Osteoblast (primary cell): ENCODE results near the gene KCNH4. TPM values are rescaled to one million over a fixed set of nuclear protein-coding genes. Genes with fewer than 3 reads are reported as not detected.

Experiments used
- DNase-seq: peaks from one replicate; pipeline ENCODE4 v3.0.0; 2011; ENCODE audit warnings: low spot score, mixed read lengths; ENCODE audit not compliant: insufficient read length; ENCODE audit errors: missing footprints
- H2AFZ ChIP-seq: 2 replicates; pipeline ENCODE4 v1.6.0; 2011; ENCODE audit warnings: mild to moderate bottlenecking, low read length
- H3K27ac ChIP-seq: 2 replicates; pipeline ENCODE4 v1.5.1; 2011; ENCODE audit warnings: mild to moderate bottlenecking, low read depth, low read length, moderate library complexity
- H3K27me3 ChIP-seq: 2 replicates; pipeline ENCODE4 v1.6.0; 2012; ENCODE audit warnings: mild to moderate bottlenecking, control low read depth, inconsistent platforms, low read length, moderate library complexity; ENCODE audit not compliant: insufficient read depth
- H3K36me3 ChIP-seq: 2 replicates; pipeline ENCODE4 v1.5.1; 2011; ENCODE audit warnings: mild to moderate bottlenecking, low read length, control low read depth, moderate library complexity; ENCODE audit not compliant: insufficient read depth
- H3K4me1 ChIP-seq: 2 replicates; pipeline ENCODE4 v1.5.1; 2011; ENCODE audit warnings: mild to moderate bottlenecking, low read length, control low read depth, moderate library complexity; ENCODE audit not compliant: insufficient read depth
- H3K4me2 ChIP-seq: 2 replicates; pipeline ENCODE4 v1.6.0; 2011; ENCODE audit warnings: mild to moderate bottlenecking, low read length; ENCODE audit not compliant: insufficient read depth
- H3K4me3 ChIP-seq: fragments of 200-600 bp; sonication (generic); 3 replicates; pipeline ENCODE4 v1.5.1; 2012; ENCODE audit warnings: mild to moderate bottlenecking, low read length, inconsistent platforms; ENCODE audit not compliant: insufficient read depth
- H3K79me2 ChIP-seq: 2 replicates; pipeline ENCODE4 v1.6.0; 2012; ENCODE audit warnings: mild to moderate bottlenecking, low read length, control low read depth, inconsistent platforms; ENCODE audit not compliant: insufficient read depth
- H3K9me3 ChIP-seq: 2 replicates; pipeline ENCODE4 v1.5.1; 2011; ENCODE audit warnings: low read depth, low read length, control low read depth
- H4K20me1 ChIP-seq: 2 replicates; pipeline ENCODE4 v1.6.0; 2012; ENCODE audit warnings: mild to moderate bottlenecking, low read length, control low read depth; ENCODE audit not compliant: insufficient read depth
- total RNA-seq: library from RNA; depleted of rRNA; stranded (reverse); fragments of >200 nt; gene quantifications from 2 replicates; pipeline ENCODE4 v1.2.3, GENCODE V29; 2012
- TF ChIP-seq, protein P1 (sequence below): IDR thresholded peaks from 2 replicates; pipeline ENCODE4 v1.5.1; 2011; ENCODE audit warnings: mild to moderate bottlenecking, low read depth, low read length, moderate library complexity; ENCODE audit errors: extremely low read depth

KCNH4 gene
- total RNA-seq, 1 donor = not detected

DNA sequence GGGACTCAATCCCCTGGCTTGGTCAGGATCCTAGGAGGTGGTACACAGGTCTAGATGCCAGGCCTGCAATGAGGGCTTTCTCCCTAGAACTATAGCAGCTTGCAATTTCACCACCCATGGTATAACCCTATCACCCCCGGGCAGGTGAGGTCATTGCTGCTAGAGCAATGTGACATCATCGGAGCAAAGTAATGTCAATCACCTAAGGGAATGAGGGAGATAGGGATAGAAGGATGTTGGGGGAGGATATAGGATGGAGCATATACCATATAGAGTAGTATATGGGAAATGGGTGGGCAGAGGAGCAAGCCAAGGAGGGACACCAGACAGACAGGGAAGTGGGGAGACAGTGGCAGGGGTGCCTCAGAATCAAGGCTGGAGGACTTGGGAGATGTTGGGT is 3.3 kb downstream of the KCNH4 start:
- Histone ChIP-seq H3K4me3 (no peak overlapping the region), H3K27me3 (peaks cover 47% of the 10 kb centered on the region), H4K20me1 (no peaks in the 10 kb centered on the region), H3K9me3 (no peaks in the 10 kb centered on the region), H3K27ac (no peak overlapping the region), H3K36me3 (no peaks in the 10 kb centered on the region), H3K4me2 (no peak overlapping the region), H2AFZ (no peak overlapping the region), H3K4me1 (peaks cover 12% of the 10 kb centered on the region), H3K79me2 (no peaks in the 10 kb centered on the region)
- TF ChIP-seq, protein P1, sequence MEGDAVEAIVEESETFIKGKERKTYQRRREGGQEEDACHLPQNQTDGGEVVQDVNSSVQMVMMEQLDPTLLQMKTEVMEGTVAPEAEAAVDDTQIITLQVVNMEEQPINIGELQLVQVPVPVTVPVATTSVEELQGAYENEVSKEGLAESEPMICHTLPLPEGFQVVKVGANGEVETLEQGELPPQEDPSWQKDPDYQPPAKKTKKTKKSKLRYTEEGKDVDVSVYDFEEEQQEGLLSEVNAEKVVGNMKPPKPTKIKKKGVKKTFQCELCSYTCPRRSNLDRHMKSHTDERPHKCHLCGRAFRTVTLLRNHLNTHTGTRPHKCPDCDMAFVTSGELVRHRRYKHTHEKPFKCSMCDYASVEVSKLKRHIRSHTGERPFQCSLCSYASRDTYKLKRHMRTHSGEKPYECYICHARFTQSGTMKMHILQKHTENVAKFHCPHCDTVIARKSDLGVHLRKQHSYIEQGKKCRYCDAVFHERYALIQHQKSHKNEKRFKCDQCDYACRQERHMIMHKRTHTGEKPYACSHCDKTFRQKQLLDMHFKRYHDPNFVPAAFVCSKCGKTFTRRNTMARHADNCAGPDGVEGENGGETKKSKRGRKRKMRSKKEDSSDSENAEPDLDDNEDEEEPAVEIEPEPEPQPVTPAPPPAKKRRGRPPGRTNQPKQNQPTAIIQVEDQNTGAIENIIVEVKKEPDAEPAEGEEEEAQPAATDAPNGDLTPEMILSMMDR = no peak
- DNase-seq = peak; percentile 63

DNA sequence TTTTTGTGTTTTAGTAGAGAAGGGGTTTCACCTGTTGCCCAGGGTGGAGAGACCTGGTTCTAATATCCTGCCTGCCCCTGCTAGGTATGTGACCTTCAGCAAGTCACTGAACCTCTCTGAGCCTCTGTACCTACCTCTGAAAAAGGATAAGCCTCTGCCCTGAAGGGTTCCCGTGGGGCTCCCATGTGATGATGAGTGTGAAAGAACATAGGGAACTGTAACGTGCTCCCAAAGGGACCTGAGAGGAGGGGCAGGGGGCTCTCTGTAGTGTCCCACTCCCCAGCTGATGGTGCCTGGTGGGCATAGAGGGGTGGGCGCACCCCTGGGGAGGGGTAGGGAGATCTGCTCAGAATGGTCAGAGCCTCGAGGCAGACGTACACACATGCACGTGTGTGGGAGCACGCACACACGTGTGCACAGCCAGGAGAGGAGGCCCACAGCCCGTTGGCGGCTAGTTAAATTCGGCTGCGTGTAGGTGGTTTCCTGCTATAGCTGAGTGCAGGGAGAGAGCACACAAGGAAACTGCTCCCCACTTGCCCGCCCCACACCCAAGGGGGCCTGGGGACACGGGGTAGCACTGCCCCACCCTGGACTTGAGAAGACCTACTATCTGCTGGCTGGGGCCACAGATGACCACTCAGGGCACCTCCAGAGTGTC is 6.7 kb downstream of the KCNH4 start:
- Histone ChIP-seq H3K4me3 (no peak overlapping the region), H4K20me1 (no peaks in the 10 kb centered on the region), H3K36me3 (no peaks in the 10 kb centered on the region), H3K9me3 (no peaks in the 10 kb centered on the region), H3K79me2 (no peaks in the 10 kb centered on the region), H2AFZ (no peak overlapping the region), H3K27me3 (peaks cover 30% of the 10 kb centered on the region), H3K4me2 (no peak overlapping the region), H3K27ac (no peak overlapping the region), H3K4me1 (no peaks in the 10 kb centered on the region)
- DNase-seq = peak; percentile 81
- TF ChIP-seq, protein P1 = no peak

DNA sequence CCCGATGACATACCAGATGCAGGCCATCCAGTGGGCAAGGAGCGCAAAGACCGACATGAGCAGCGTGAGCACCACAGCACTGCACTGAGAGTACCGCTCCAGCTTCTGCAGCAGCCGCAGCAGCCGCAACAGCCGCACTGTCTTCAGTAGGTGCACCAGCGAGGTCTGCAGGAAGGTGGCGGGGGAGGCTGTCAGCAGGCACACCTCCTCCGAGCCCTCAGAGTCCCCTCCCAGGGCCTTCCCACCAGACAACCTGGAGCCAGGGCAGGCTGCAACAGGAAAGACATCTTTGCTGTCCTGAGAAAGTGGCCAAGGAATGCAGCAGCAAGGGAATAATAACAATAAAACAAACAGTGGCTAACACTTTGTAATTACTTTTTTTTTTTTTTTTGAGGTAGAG is 9.1 kb downstream of the KCNH4 start:
- H3K9me3 ChIP-seq = no peaks in the 10 kb centered on the region
- no peak overlapping the region for H3K27ac ChIP-seq
- no peaks in the 10 kb centered on the region for H4K20me1 ChIP-seq
- no peak overlapping the region for H3K4me2 ChIP-seq
- no peak overlapping the region for H2AFZ ChIP-seq
- no peaks in the 10 kb centered on the region for H3K36me3 ChIP-seq
- no peaks in the 10 kb centered on the region for H3K79me2 ChIP-seq
- peak; percentile 72 for DNase-seq
- peaks cover 24% of the 10 kb centered on the region for H3K27me3 ChIP-seq
- no peaks in the 10 kb centered on the region for H3K4me1 ChIP-seq
- H3K4me3 ChIP-seq = no peak overlapping the region
- TF ChIP-seq, protein P1 = no peak

DNA sequence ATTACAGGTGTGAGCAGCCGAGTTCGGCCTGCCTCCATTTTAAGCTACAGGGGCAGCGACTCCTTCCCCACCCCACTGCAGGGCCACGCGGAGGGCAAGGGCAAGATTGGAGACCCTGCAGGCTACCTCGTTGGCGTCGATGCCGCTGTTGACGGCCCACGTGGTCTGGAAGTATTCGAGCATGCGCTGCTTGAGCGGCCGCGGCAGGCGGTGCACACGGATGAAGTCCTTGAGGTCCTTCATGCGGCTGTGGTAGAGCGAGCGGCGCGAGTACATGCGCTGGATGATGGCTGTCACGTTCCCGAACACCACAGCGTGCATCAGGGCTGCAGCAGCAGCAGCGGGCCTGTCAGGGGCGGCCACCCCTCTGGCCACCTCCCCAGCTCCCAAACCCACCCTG is 11.6 kb downstream of the KCNH4 start:
- Histone ChIP-seq H3K36me3 (no peaks in the 10 kb centered on the region), H4K20me1 (no peaks in the 10 kb centered on the region), H3K79me2 (no peaks in the 10 kb centered on the region), H2AFZ (no peak overlapping the region), H3K27me3 (peaks cover 16% of the 10 kb centered on the region), H3K4me3 (no peak overlapping the region), H3K4me1 (no peaks in the 10 kb centered on the region), H3K27ac (no peak overlapping the region), H3K9me3 (no peaks in the 10 kb centered on the region), H3K4me2 (no peak overlapping the region)
- TF ChIP-seq, protein P1 = no peak
- DNase-seq = peak; percentile 8
